Measurements from ENCODE around the gene EVI5. TPM values are rescaled to one million over a fixed set of nuclear protein-coding genes. Genes with fewer than 3 reads are reported as not detected.
A peak's percentile ranks its signal among the peaks of the same experiment; 100 is the strongest.

Gene EVI5
- polyA plus RNA-seq, 3 donors: 7.6 to 19.4 (median 14.3) TPM

GRCh38 chr1:92713939-92714338 lies 71.0 kb downstream of the EVI5 start:
- no peaks in the 10 kb centered on the region for H3K27me3 ChIP-seq (ENCODE audit: control insufficient read depth in 2 of 2, insufficient read depth in 2 of 2, low read length in 2 of 2)
- Mint-ChIP-seq H3K27ac (no peak overlapping the region), H3K4me3 (no peak overlapping the region), H3K9me3 (peaks cover 1 to 10% (median 6%) of the 10 kb centered on the region in 7 donors), H3K4me1 (no peaks in the 10 kb centered on the region), H3K27me3 (ENCODE audit: low read depth in 3 of 3) (peaks cover 0 to 1% (median 0%) of the 10 kb centered on the region in 3 donors), H3K36me3 (peaks cover 26 to 27% of the 10 kb centered on the region in 2 donors)
- no CpG with 5 or more reads among the region's 2 CpGs for WGBS (ENCODE audit: insufficient coverage)
- peaks cover 12% of the 10 kb centered on the region for H3K79me2 ChIP-seq (ENCODE audit: insufficient read depth, low read length)
- H3K4me2 ChIP-seq (replicated peaks; ENCODE audit: extremely low read depth, low read length, poor library complexity, severe bottlenecking): no peak overlapping the region
- no peaks in the 10 kb centered on the region for H3K36me3 ChIP-seq (replicated peaks in 1 of 2; ENCODE audit: control insufficient read depth in 1 of 2, insufficient read depth in 2 of 2, low read length in 2 of 2)
- no peak overlapping the region for H3K27ac ChIP-seq (ENCODE audit: low read depth in 1 of 2, low read length in 2 of 2)
- no peak for TF ChIP-seq CTCF (IDR thresholded peaks at IDR 0.05)
- no peak for DNase-seq
- no peak overlapping the region for H2AFZ ChIP-seq (ENCODE audit: insufficient read depth, low read depth, low read length, poor library complexity, severe bottlenecking)
- no peak overlapping the region for H3K4me3 ChIP-seq (replicated peaks in 1 of 3; ENCODE audit: low read depth in 2 of 3, low read length in 3 of 3)
- H3K4me1 ChIP-seq (ENCODE audit: control insufficient read depth in 1 of 2, insufficient read depth in 2 of 2, low read length in 2 of 2): no peaks in the 10 kb centered on the region
- H4K20me1 ChIP-seq (ENCODE audit: insufficient read depth, low read length): peaks cover 79% of the 10 kb centered on the region
- intact Hi-C loops (cut with micrococcal nuclease): no loop called here
- no peaks in the 10 kb centered on the region for H3K9me3 ChIP-seq (replicated peaks in 1 of 2; ENCODE audit: control insufficient read depth in 1 of 2, insufficient read depth in 1 of 2, low read length in 2 of 2)
- no peak overlapping the region for H3K9ac ChIP-seq (ENCODE audit: insufficient read depth, low read length, poor library complexity, severe bottlenecking)

GRCh38 chr1:92711473-92712165 lies 73.3 kb downstream of the EVI5 start:
- no peaks in the 10 kb centered on the region for H3K4me1 ChIP-seq (ENCODE audit: control insufficient read depth in 1 of 2, insufficient read depth in 2 of 2, low read length in 2 of 2)
- no peak overlapping the region for H2AFZ ChIP-seq (ENCODE audit: insufficient read depth, low read depth, low read length, poor library complexity, severe bottlenecking)
- no peak for TF ChIP-seq CTCF (IDR thresholded peaks at IDR 0.05)
- H3K9ac ChIP-seq (ENCODE audit: insufficient read depth, low read length, poor library complexity, severe bottlenecking): no peak overlapping the region
- H3K9me3 Mint-ChIP-seq: peaks cover 0 to 3% (median 0%) of the 10 kb centered on the region in 7 donors
- no peak overlapping the region for H3K27ac ChIP-seq (ENCODE audit: low read depth in 1 of 2, low read length in 2 of 2)
- intact Hi-C loops (cut with micrococcal nuclease): no loop called here
- 100% methylated on average over 4 of the region's 6 CpGs for WGBS (ENCODE audit: insufficient coverage)
- no peaks in the 10 kb centered on the region for H3K36me3 ChIP-seq (replicated peaks in 1 of 2; ENCODE audit: control insufficient read depth in 1 of 2, insufficient read depth in 2 of 2, low read length in 2 of 2)
- peaks cover 0 to 1% (median 0%) of the 10 kb centered on the region in 3 donors for H3K27me3 Mint-ChIP-seq (ENCODE audit: low read depth in 3 of 3)
- H3K4me2 ChIP-seq (replicated peaks; ENCODE audit: extremely low read depth, low read length, poor library complexity, severe bottlenecking): no peak overlapping the region
- H3K36me3 Mint-ChIP-seq: peaks cover 16 to 20% of the 10 kb centered on the region in 2 donors
- peaks cover 91% of the 10 kb centered on the region for H4K20me1 ChIP-seq (ENCODE audit: insufficient read depth, low read length)
- DNase-seq: no peak
- no peaks in the 10 kb centered on the region for H3K9me3 ChIP-seq (replicated peaks in 1 of 2; ENCODE audit: control insufficient read depth in 1 of 2, insufficient read depth in 1 of 2, low read length in 2 of 2)
- H3K4me3 Mint-ChIP-seq: no peak overlapping the region
- H3K4me3 ChIP-seq (replicated peaks in 1 of 3; ENCODE audit: low read depth in 2 of 3, low read length in 3 of 3): no peak overlapping the region
- peaks cover 12% of the 10 kb centered on the region for H3K79me2 ChIP-seq (ENCODE audit: insufficient read depth, low read length)
- H3K27ac Mint-ChIP-seq: peak overlapping the region in 1 of 7 donors; percentile 5
- H3K4me1 Mint-ChIP-seq: peaks cover 6% of the 10 kb centered on the region
- H3K27me3 ChIP-seq (ENCODE audit: control insufficient read depth in 2 of 2, insufficient read depth in 2 of 2, low read length in 2 of 2): no peaks in the 10 kb centered on the region
